PC-3 (cell line): ENCODE measurements around the gene RAB11A. TPM values are rescaled to one million over a fixed set of nuclear protein-coding genes. Genes with fewer than 3 reads are reported as not detected.

Experiments used
- ATAC-seq: fragments of 200-7000 bp; cut with Tn5 transposase; 2 replicates; pipeline ENCODE4 v1.9.1; 2020; ENCODE audit warnings: mild to moderate bottlenecking, moderate library complexity
- BruUV-seq: library from RNA; stranded (reverse); fragments of 400-500 nt; replicated peaks from 2 replicates; lab custom pipeline; 2021; lab: Mats Ljungman, UMichigan
- CTCF ChIA-PET: fragments of 300-600 bp; sonication (Branson Sonifier 250); formaldehyde crosslinking; loops from one replicate; lab custom pipeline; 2022; ENCODE audit warnings: antibody characterized with exemption; lab: Charles Lee
- POLR2A ChIA-PET: fragments of 300-600 bp; sonication (Branson Sonifier 250); formaldehyde crosslinking; loops from one replicate; lab custom pipeline; 2022; ENCODE audit warnings: antibody characterized with exemption; ENCODE audit not compliant: unreplicated experiment; lab: Charles Lee
- DNase-seq: peaks from one replicate; pipeline ENCODE4 v3.0.0-alpha.2; 2015
- H2AFZ ChIP-seq: fragments of 300-600 bp; sonication (generic); 2 replicates; pipeline ENCODE4 v1.6.0; 2016; ENCODE audit warnings: antibody characterized with exemption, low read length
- H3F3A ChIP-seq: fragments of 300-600 bp; sonication (generic); one replicate; pipeline ENCODE4 v1.6.0; 2017; ENCODE audit warnings: antibody characterized with exemption, low read length, control low read depth, mild to moderate bottlenecking; ENCODE audit not compliant: unreplicated experiment
- H3K27ac ChIP-seq: fragments of 300-600 bp; sonication (generic); 2 replicates; pipeline ENCODE4 v1.5.1; 2016; ENCODE audit warnings: mild to moderate bottlenecking, low read length
- H3K27me3 ChIP-seq: fragments of 300-600 bp; sonication (generic); 2 replicates; pipeline ENCODE4 v1.6.1; 2016; ENCODE audit warnings: low read length, mixed read lengths
- H3K36me3 ChIP-seq: fragments of 300-600 bp; sonication (generic); 2 replicates; pipeline ENCODE4 v1.6.1; 2016; ENCODE audit warnings: low read depth, mixed run types, low read length, mixed read lengths
- H3K4me1 ChIP-seq: fragments of 300-600 bp; sonication (generic); 2 replicates; pipeline ENCODE4 v1.5.1; 2016; ENCODE audit warnings: low read length; ENCODE audit not compliant: insufficient read depth
- H3K4me2 ChIP-seq: fragments of 300-600 bp; sonication (generic); 2 replicates; pipeline ENCODE4 v1.6.0; 2016; ENCODE audit warnings: low read length
- H3K4me3 ChIP-seq: fragments of 300-600 bp; sonication (generic); 2 replicates; pipeline ENCODE4 v1.5.1; 2016; ENCODE audit warnings: mild to moderate bottlenecking, low read length, mixed read lengths
- H3K79me2 ChIP-seq: fragments of 300-600 bp; sonication (generic); 2 replicates; pipeline ENCODE4 v1.6.1; 2017; ENCODE audit warnings: low read length, mixed read lengths
- H3K9ac ChIP-seq: fragments of 300-600 bp; sonication (generic); 2 replicates; pipeline ENCODE4 v1.6.0; 2016; ENCODE audit warnings: mild to moderate bottlenecking, low read length
- H3K9me2 ChIP-seq: fragments of 300-600 bp; sonication (generic); replicated peaks from 2 replicates; pipeline ENCODE4 v1.6.1; 2016; ENCODE audit warnings: mixed run types, low read length, mixed read lengths
- H3K9me3 ChIP-seq: fragments of 300-600 bp; sonication (generic); 2 replicates; pipeline ENCODE4 v1.6.1; 2016; ENCODE audit warnings: low read length, mixed read lengths
- H4K20me1 ChIP-seq: fragments of 300-600 bp; sonication (generic); 2 replicates; pipeline ENCODE4 v1.6.1; 2016; ENCODE audit warnings: low read length, mixed read lengths
- EZH2 ChIP-seq: fragments of 300-600 bp; sonication (generic); IDR thresholded peaks from one replicate; pipeline ENCODE4 v1.6.1; 2017; ENCODE audit warnings: antibody characterized with exemption, mild to moderate bottlenecking, low read length; ENCODE audit not compliant: unreplicated experiment
- EZH2phosphoT487 ChIP-seq: fragments of 300-600 bp; sonication (generic); IDR thresholded peaks from 2 replicates; pipeline ENCODE4 v1.6.1; 2018; ENCODE audit warnings: mild to moderate bottlenecking, antibody characterized with exemption, low read length, borderline replicate concordance
- intact Hi-C: fragments of 100-400 bp; cut with micrococcal nuclease; formaldehyde crosslinking; loops from 2 replicates; pipeline ENCODE4 v1.9.0; 2023
- total RNA-seq: library from RNA; depleted of rRNA; stranded (reverse); fragments of >200 nt; gene quantifications from 2 replicates; pipeline ENCODE4 v1.2.3, GENCODE V29; 2014
- TF ChIP-seq, protein P1 (sequence below): fragments of 300-600 bp; sonication (generic); conservative IDR thresholded peaks from 2 replicates; pipeline ENCODE4 v1.5.1; 2017; ENCODE audit warnings: antibody characterized with exemption, low read depth, mild to moderate bottlenecking, low read length

Gene RAB11A
- total RNA-seq, 1 experiment from 2014 or later, result 171 TPM

DNA sequence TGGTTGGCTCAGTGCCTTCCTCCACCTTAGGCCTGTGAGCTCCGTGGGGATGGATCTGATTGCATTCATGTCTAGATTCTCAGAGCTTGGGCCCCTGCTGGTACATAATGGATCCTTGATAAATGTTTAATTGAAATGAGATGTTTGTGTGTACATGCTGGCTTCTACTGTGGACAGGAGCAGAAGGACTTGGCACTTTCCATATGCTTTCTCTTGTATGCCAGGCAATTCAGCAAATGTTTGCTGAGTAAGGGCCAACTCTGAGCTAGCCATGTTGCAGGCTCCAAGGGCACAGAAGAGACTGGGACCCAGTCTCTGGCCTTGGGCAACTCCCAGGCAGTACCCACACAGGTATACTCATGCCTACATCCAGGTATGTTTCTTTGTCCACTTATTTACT is 67.0 kb downstream of the RAB11A start:
- Histone ChIP-seq H3K27me3 (no peaks in the 10 kb centered on the region), H3K9ac (no peak overlapping the region), H3K27ac (no peak overlapping the region), H3K4me2 (no peak overlapping the region), H3K36me3 (no peaks in the 10 kb centered on the region), H3K9me2 (no peaks in the 10 kb centered on the region), H3K4me1 (peaks cover 13% of the 10 kb centered on the region), H2AFZ (no peak overlapping the region), H3F3A (no peaks in the 10 kb centered on the region), H4K20me1 (no peaks in the 10 kb centered on the region), H3K4me3 (no peak overlapping the region), H3K79me2 (no peaks in the 10 kb centered on the region), H3K9me3 (no peaks in the 10 kb centered on the region)
- ChIA-PET CTCF (no interaction called here), POLR2A (no interaction called here)
- intact Hi-C loops, result no loop called here
- ATAC-seq (no peak), DNase-seq (no peak)
- TF ChIP-seq, protein P1, sequence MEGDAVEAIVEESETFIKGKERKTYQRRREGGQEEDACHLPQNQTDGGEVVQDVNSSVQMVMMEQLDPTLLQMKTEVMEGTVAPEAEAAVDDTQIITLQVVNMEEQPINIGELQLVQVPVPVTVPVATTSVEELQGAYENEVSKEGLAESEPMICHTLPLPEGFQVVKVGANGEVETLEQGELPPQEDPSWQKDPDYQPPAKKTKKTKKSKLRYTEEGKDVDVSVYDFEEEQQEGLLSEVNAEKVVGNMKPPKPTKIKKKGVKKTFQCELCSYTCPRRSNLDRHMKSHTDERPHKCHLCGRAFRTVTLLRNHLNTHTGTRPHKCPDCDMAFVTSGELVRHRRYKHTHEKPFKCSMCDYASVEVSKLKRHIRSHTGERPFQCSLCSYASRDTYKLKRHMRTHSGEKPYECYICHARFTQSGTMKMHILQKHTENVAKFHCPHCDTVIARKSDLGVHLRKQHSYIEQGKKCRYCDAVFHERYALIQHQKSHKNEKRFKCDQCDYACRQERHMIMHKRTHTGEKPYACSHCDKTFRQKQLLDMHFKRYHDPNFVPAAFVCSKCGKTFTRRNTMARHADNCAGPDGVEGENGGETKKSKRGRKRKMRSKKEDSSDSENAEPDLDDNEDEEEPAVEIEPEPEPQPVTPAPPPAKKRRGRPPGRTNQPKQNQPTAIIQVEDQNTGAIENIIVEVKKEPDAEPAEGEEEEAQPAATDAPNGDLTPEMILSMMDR, result no peak
- BruUV-seq, result no TSS peak

DNA sequence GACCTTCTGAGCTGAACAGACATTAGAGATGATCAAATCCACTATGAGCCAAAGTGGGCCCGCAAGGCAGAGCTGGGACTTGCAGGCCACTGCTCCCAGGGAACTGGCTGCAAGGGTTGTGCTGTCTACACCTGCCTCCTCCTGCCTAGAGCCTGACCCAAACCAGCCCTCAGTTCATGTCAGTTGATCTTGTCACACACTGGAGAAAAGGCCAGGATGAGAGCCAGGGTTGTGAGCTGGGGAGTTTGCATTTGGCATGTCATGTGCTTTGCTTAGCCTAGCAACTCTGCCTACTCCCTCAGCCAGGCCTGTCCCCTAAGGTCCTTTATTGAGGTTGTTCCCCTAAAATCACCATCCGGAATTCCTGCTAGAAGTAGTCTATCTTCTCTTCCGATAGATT is 67.8 kb downstream of the RAB11A start:
- POLR2A ChIA-PET, result no interaction called here
- CTCF ChIA-PET, result no interaction called here

DNA sequence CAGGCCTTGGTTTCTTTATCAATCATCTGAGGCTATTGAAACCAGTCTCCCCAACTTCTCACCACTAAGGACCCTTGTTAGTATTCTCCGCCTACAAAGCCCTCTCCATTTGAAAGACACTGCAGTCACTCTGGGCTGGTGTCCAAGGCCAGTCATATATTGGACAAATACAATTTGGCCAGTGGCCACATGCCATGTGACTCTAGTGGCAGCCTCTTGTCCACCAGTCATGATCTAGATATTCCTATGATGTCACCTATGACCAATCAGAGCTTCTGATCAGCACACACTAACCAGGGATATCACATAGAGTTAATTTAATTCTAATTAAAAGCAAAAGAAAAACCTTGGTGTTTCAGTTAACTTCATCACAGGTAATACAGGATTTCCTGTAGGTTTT is 68.2 kb downstream of the RAB11A start:
- H3K79me2 ChIP-seq, result no peaks in the 10 kb centered on the region
- H3K4me1 ChIP-seq, result peaks cover 13% of the 10 kb centered on the region
- DNase-seq (peak; percentile 50), ATAC-seq (no peak)
- H3F3A ChIP-seq, result no peaks in the 10 kb centered on the region
- no peaks in the 10 kb centered on the region for H4K20me1 ChIP-seq
- H3K9ac ChIP-seq, result no peak overlapping the region
- POLR2A ChIA-PET, result no interaction called here
- H3K27me3 ChIP-seq, result no peaks in the 10 kb centered on the region
- H3K9me3 ChIP-seq, result no peaks in the 10 kb centered on the region
- H3K4me3 ChIP-seq, result no peak overlapping the region
- no TSS peak for BruUV-seq
- no peaks in the 10 kb centered on the region for H3K36me3 ChIP-seq
- intact Hi-C loops, result no loop called here
- no peaks in the 10 kb centered on the region for H3K9me2 ChIP-seq
- no peak overlapping the region for H2AFZ ChIP-seq
- TF ChIP-seq EZH2 (no peak), EZH2phosphoT487 (no peak)
- TF ChIP-seq, protein P1, result no peak
- no peak overlapping the region for H3K4me2 ChIP-seq
- CTCF ChIA-PET, result no interaction called here
- no peak overlapping the region for H3K27ac ChIP-seq

More for the DNA sequence above, 67.8 kb downstream of the RAB11A start:
- ATAC-seq, result no peak
- Histone ChIP-seq H3K9me3 (no peaks in the 10 kb centered on the region), H3F3A (no peaks in the 10 kb centered on the region), H3K79me2 (no peaks in the 10 kb centered on the region), H4K20me1 (no peaks in the 10 kb centered on the region), H3K27ac (no peak overlapping the region), H3K4me2 (no peak overlapping the region), H3K36me3 (no peaks in the 10 kb centered on the region), H3K9ac (no peak overlapping the region), H3K9me2 (no peaks in the 10 kb centered on the region), H3K27me3 (no peaks in the 10 kb centered on the region), H3K4me1 (peaks cover 13% of the 10 kb centered on the region), H2AFZ (no peak overlapping the region), H3K4me3 (no peak overlapping the region)
- TF ChIP-seq, protein P1, result no peak
- TF ChIP-seq EZH2, result no peak
- TF ChIP-seq EZH2phosphoT487, result no peak
- no TSS peak for BruUV-seq
- intact Hi-C loops, result no loop called here
- no peak for DNase-seq
